ENCODE measurements around the gene NXF2B. TPM values are rescaled to one million over a fixed set of nuclear protein-coding genes. Genes with fewer than 3 reads are reported as not detected.

NXF2B gene, protein sequence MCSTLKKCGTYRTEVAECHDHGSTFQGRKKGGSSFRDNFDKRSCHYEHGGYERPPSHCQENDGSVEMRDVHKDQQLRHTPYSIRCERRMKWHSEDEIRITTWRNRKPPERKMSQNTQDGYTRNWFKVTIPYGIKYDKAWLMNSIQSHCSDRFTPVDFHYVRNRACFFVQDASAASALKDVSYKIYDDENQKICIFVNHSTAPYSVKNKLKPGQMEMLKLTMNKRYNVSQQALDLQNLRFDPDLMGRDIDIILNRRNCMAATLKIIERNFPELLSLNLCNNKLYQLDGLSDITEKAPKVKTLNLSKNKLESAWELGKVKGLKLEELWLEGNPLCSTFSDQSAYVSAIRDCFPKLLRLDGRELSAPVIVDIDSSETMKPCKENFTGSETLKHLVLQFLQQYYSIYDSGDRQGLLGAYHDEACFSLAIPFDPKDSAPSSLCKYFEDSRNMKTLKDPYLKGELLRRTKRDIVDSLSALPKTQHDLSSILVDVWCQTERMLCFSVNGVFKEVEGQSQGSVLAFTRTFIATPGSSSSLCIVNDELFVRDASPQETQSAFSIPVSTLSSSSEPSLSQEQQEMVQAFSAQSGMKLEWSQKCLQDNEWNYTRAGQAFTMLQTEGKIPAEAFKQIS
- total RNA-seq = not detected in 2 replicates

DNA sequence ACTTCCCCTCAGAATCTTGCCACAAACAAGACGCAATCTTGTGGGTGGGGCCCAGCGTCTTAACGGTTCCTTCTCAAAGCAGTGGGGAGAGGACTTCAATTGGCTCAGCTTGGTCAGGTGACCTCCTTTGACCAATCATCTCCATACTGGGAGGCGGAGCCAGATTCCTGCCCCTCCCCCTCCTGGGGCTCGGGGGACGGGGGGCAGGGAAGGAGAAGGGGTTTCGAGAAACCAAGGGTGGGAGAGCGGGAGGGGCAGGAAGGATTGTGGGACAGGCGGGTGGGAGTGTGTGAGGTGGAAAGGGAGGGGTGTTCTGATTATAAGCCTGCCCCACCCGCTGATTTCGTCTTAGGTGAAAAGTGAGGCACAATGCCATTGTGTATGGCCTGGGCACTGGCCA lies at the start of gene NXF2B:
TSS of gene NXF2B (minus strand) at position 101 of the 400 bp plus-strand sequence. CDS start 59,972 bp downstream, outside the sequence.

DNA sequence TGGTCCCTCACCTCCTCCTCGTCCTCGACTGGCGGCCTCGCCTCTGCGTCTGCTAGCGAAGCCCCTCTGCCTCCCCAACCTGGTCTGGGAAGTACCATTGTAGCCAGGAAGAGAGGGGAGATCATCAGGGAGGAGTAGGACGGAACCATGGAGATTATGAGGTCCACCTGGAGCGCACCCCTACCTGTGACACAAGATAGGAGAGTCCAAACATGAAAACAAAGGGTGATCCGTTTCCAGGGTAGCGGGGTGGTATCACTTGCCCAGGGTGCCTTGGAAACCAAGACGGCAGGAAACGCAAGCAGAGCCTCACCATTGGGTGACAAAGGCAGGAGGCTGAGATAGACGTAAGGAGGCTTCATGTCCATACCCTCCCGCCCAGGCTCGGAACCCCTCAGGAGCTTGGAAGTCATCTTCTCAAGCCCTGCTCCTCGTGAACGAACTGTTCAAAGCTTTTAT lies 32.0 kb upstream of the NXF2B start, which contains the start of gene TCP11X2:
TSS of gene TCP11X2 (minus strand) at position 51 of the 459 bp plus-strand sequence.

Other genes starting within 250 kb of the NXF2B start
- not detected in 2 replicates for gene TCP11X1, start 224.7 kb downstream of the NXF2B start, total RNA-seq
- gene NXF2, start 192.8 kb downstream of the NXF2B start, total RNA-seq = not detected in 2 replicates
- gene TCP11X2, start 31.8 kb upstream of the NXF2B start, total RNA-seq = not detected in 2 replicates
- gene TMSB15A, start 76.7 kb upstream of the NXF2B start, total RNA-seq = 0.68 TPM in 1 of 2 replicates, not detected in the other
- gene ARMCX5, start 159.5 kb upstream of the NXF2B start, total RNA-seq = 7.3 and 10.3 TPM in 2 replicates
- gene GPRASP1, start 211.5 kb upstream of the NXF2B start, total RNA-seq = 0.04 and 0.08 TPM in 2 replicates